GM19023 (cell line): ENCODE measurements around the gene LRRC36.

Experiments
- ATAC-seq: cut with Tn5 transposase; IDR thresholded peaks from one replicate; pipeline ENCODE4 v1.9.1; 2021; ENCODE audit warnings: mild to moderate bottlenecking, moderate library complexity; ENCODE audit not compliant: unreplicated experiment

The LRRC36 gene

DNA sequence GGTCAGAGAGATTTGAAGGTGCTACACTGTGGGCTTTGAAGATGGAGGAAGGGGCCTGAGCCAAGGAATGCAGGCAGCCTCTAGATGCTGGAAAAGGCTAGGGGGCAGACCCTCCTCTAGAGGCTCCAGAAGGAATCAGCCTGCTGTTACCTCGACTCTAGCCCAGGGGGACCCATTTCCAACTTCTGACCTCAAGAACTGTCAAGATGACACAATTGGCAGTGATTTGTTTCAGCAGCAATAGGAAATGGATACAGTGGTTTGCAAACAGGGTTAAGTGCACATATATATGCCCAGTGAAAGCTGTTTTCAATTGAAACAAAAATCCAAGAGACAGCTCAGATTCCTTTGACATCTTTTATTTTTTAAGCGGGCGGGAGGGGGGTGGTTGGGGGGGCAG lies 93.3 kb downstream of the LRRC36 start:
- no peak for ATAC-seq

DNA sequence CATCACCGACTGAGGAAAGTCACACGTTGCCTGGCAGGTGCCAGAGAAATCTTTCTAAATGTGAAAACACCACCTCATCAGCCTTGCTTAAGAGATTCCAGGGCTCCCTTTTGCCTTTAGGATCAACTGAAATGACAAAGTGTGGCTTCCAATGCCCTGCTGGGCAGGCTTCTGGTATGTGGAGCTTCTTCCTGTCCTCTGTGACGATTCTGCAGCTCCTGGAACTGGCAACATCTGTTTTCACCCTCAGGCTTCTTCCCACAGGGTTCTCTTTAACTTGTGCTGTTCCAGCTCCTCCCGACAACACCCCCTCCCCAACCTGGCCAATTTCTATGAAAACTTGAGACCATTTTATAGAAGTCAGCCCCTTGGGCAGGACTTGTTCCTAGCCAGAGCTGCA lies 94.4 kb downstream of the LRRC36 start:
- no peak for ATAC-seq

DNA sequence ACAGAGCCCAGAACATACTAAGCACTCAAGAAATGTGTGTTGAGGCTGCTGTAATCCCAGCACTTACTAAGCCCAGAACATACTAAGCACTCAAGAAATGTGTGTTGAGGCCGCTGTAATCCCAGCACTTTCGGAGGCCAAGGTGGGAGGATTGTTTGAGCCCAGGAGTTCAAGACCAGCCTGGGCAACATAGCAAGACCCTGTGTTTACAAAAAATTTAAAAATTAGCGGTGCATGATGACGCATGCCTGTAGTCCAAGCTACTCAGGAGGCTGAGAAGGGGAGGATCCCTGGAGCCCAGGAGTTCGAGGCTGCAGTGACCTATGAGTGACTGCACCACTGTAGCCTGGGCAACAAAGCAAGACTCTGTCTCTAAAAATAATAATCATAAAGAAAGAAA lies 96.4 kb downstream of the LRRC36 start:
- no peak for ATAC-seq

DNA sequence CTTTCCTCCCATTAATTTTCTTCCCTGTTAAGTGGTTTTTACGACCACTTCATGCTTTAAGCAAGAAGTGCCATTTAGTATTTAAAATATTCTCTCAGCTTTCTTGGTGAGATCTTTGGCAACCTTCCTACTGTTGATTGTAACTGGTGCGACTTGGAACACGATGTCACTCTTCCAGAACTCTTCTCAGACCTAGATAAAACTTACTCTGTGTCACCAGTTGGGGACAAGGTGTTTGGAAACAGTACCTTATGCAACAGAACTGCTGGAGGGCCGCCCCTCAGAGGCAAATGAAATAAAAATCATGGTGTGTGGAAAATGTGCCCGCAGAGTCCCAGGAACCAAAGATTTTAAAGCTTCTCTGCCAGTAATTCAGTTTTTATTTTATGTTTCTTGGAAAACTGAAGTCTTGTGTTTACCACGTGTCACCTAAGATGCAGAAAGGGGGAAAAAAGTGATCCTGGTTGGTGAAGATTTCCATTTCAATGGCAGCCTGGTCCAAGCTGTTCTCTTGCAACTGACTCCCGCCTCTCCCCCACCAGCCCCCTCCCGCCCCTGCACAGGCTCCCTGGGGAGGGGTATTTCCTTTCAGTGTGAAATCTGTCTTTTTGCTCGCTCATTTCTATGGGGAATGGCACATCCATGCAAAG lies 97.1 kb downstream of the LRRC36 start:
- no peak for ATAC-seq

DNA sequence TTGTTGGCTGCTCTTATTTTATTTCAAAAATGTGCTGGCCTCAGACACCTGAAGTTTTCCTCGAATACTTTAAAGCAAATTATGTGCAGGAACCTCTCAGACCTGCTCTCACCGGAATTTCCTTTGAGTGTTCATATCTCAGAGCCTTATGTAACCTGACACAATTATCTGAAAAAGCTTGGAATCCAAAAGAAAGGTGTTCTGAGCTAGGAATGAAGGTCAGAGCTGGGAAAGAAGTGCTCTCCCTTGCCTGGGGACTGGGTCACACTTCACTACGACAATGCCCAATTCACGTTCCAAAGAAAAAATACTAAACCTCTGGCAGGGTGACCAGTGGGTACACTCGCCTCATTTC lies 97.6 kb downstream of the LRRC36 start:
- no peak for ATAC-seq

DNA sequence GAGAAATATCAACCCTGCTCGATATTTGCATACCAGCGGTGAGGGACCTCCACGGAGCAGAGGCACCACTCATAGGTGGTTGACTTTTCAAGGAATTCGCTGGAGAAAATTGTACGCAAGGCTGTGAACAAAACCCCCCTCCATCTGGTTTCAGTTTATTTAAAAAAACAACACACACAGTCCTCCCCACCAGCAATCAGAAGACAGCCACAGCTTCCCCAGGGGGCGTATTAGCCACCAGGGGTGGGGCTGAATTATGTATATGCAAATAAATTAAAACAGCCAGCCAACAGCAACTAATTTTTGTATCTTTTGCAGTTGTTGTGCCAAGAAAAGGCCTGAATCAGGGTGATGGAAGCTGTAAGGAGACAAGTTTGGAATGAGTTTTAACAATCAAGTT lies 98.4 kb downstream of the LRRC36 start:
- ATAC-seq: no peak

DNA sequence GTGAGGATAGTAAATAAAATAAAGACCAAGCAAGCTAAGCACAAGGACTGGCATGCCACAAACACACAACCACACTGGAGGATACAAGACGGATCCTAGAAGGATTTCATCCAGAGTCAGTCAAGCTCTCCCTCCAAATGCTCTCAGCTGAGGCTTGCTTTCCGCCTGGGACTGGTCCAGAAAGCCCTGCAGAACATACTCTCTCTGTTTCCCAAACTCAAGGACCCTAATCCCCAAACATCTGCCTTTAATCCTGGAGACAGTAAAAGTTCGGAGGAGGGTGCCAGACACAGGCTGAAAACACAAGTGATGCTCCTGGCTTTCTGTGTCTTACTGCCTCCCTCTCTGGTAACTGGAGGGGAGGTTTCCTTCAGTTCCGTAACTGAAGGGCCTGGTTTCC lies 99.0 kb downstream of the LRRC36 start:
- ATAC-seq: no peak

DNA sequence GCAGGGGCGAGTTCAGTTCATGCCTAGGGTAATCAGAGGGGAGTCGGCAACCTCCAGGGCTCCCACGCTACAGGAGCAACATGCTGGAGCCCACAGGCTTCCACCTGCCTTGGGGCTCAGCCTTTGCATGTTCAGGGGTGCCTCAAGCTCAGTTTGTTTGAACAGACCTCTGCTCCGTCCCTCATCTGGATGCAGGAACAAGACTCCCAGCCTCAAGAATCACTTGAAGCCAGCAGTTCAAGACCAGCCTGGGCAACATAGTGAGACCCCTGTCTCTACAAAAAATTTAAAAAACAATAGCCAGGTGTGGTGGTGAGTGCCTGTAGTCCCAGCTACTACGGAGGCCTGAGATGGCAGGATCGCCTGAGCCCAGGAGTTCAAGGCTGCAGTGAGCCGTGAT lies 99.4 kb downstream of the LRRC36 start:
- ATAC-seq: no peak

DNA sequence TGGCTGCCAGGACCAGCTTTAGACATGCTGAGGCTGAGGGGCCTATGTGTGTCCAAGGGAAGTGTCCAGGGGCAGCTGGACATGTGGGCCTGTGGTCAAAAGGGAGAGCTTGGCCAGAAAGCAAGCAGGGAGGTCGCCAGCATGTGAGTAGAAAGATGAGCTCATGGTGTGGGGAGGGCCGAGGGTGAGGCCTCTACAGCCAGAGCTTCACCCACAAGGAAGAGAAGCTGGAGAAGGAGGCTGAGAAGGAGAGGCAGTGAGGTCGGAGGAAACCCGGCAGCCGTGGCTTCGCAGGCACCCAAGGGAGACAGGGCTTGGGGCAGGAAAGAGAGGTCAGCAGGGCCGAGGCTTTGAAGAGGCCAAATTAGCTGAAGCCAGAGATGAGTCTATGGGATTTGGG lies 100.3 kb downstream of the LRRC36 start:
- no peak for ATAC-seq

DNA sequence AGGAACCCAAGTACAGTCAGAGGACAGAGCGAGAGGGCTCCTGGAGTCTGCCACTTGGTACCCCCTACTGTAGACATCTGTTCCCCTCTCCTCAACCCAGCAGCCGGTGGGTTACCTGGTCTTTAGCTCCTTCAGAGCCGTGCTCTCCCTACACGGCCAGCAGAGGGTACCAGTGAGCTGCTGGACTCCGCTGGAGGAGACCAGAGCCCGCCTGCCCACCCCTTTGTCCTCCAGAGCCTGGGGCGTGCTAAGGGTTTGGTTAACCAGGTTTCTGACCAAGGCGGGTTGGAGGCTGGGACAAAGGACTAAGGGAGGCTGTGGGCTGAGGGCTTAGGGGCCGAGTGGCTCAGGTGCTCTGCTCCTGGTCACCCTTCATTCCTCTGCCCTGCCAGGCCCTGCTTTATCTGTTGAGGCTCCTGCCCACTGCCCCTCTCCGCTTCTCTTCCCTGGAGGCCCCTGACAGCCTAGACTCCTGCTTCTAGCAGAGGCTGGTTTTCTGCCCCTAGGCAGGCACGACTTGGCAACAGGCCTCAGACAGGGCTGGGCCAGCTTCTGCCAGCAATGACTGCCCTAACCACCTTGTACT lies 101.6 kb downstream of the LRRC36 start:
- no peak for ATAC-seq

DNA sequence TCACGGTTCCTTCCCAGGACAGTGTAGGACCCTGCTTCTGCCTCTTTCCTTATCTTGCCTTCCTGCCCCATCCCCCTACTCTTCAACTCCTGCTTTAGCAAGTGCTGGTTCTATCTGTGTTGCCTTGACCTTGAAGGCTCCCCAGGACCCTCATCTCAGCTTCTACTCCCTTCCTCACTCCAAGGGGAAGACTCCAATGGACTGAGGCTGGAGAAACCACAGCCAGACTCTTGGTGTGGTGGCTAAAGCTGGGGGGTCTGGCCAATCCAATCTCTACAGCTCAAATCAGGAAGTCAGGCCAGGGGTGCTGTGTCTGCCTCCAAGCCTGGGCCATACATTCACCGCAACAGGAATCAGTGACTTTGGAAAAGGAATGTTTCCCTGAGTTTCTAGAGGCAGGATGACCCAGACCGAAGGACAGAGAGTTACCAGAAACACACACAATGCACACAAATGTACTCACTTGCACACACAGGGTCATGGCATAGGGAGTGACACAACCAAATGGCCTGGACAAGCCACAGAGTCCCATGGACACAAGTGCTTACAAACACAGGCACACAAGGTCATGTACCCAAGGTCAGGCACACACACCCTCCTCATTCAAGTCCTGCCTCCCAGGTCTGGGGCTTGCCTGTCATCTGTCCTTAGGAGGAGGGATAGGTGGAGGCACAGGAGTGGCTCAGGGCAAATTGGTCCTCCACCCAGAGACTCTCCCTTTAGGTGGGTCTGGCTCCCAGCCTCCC lies 102.6 kb downstream of the LRRC36 start:
- no peak for ATAC-seq

DNA sequence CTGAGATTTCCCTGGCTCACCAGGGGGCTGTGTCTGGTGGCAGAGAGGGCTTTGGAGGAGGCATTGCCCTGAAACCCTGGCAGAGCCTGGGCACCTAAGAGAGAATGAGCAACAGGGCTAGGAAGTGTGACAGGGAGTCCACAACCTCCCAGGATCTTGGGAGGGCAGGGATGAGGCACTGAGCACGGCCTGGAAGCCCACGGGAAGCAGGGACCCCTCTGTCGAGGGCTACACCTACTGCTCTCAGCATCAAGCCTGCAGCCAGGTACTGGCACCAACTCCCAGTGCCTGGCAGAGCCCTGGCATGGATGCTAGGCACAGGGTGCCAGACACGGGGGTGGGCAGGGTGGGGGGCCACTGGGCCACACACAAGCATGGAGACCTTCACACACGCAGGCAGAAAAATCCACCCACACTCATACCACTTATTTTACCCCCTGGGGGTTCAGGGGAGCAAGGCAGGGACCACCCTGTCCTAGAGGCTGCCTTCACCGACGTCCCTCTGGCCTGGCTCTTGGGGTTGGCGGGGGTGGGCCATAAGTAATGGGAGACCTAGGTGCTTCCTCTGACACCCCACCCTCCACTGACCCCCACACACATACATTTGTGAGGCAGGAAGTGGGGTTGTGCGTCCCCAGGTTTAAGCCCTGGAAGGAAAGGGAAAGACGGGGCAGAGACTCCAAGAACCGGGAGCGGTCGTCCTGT lies 103.3 kb downstream of the LRRC36 start:
- ATAC-seq: no peak

DNA sequence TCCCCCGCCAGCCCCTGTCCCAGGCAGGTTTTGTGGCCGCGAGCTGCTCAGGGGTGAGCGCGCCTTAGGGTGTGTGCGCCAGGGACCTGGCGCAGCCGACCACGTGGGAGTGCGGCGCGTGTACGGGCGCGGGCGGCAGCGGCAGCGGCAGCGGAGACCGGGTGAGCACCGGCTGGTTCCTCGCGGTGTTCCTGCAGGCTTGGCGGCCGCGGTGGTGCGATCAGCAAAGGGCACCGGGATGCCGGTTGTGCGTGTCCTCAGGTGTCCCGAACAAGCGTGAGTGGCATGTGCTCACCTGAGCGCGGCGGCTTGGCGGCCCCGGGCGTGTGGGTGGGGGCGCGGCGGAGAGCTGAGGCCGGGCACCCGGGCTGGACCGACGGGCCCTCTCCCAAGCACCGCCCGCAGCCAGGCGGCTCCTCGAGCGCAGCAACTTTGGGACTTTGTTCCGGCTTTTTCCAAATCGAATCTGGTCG lies 103.9 kb downstream of the LRRC36 start:
- no peak for ATAC-seq

DNA sequence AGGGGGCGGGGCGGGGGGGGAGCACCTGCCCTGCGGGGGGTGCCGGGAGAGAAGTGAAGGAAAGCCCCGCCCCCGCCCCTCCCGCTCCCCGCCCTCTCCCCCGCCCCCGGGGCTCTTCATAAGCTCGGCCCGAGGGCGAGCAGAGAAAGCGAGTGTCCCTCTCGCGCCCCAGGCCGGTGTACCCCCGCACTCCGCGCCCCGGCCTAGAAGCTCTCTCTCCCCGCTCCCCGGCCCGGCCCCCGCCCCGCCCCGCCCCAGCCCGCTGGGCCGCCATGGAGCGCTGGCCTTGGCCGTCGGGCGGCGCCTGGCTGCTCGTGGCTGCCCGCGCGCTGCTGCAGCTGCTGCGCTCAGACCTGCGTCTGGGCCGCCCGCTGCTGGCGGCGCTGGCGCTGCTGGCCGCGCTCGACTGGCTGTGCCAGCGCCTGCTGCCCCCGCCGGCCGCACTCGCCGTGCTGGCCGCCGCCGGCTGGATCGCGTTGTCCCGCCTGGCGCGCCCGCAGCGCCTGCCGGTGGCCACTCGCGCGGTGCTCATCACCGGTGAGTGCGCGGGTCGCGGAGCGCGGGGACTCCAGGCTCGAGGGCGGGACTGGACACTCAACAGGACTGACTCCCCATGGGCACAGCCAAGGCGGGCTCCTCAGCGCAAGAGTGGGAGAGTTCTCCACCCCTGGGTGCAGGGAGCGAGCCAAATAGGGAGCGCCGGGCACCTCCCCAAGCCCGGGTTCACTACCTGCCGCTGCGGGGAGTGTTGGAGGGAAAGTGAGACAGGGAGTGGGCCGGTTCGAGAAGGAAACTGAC lies 104.6 kb downstream of the LRRC36 start, which contains the start of gene HSD11B2:
TSS of gene HSD11B2 (plus strand) at position 145 of the 798 bp plus-strand sequence. CDS start at position 273, 128 bp downstream.
- no peak for ATAC-seq

DNA sequence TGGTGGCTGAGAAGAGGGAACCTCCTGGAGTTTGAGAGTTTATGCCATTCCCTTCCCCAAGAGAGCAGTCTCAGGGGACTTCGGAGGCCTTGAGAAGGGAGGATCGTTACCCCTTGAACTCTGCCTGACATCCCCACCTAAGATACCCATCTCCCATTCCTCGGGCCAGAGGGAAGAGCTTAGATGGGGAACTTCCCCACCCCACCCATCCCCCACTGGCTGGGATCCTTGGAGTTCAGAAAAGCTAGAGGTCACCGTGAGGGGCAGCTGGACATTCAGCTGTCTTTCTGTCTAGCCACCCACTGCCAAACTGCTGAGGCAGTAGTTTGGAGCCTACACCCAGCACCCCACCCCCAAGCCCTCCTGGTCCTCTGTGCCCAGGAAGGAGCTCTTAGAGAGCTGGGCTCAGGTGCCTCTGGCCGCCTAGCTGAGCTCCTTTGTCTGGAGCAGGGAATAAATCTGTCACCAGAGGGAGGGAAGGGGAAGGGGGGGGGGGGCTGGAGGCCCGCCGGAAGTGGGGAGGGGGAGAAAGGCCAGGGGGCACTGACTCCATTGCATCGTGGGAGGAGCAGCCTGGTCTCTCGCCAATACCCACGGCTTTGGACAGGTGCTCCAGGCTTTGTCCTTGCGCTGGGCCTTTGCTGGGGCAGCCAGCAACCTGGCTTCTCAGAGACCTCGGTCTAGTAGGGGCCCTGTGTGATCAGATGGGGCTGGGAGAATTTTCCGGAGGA lies 105.3 kb downstream of the LRRC36 start:
- no peak for ATAC-seq

DNA sequence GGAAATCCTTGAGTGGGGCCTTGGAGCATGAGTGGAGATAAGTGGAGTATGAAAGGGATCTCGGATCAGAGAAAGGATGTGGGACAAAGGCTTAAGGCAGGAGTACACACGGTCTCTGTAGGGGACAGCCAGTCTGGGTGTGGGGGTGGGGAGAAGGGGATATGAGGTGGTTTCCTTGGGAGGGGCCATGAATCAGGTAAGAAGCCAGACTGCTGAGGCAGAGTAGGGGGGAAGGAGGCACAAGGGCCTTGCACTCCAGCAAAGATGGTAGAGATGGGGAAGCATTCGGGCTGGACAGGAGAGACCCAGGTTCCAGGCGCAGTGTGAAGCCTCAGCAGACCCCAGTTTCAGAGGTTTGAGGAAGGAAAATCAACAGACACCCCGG lies 105.9 kb downstream of the LRRC36 start:
- no peak for ATAC-seq

DNA sequence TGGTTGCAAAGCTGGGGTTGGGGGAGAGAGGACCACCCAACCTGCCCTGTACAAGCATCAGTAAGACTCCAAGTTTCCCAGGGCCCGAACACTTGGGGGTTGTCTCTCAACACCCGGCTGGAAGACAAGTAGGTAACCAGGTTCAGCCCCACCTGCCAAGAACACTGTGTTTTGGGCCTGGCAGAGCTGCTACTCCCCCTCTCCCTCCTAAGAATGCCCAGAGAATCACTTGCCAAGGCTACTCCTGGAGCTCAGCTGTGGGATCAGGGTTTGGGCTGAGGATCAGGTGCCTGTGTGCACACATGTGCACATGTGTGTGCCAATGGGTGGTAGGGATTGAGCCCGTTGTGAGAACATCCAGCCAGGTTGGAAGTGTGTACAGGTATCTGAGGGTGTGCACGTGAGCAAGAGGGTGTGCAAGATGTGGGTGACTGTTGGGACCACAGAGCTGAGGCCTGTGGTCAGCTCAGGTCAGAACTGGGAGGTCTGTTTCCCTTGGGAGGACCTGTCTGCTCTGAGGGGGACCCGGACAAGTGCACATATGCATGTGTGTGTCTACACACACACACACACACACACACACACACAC lies 106.6 kb downstream of the LRRC36 start:
- no peak for ATAC-seq
